K562 (cell line): ENCODE results near the gene NMB.

Source experiments
- CREM ChIP-seq: IDR thresholded peaks from 2 replicates; pipeline ENCODE4 v1.6.1; 2014; ENCODE audit warnings: antibody characterized with exemption, low read depth
- NFE2L1 ChIP-seq: fragments of 450-650 bp; IDR thresholded peaks from 2 replicates; pipeline ENCODE4 v1.6.1; 2016; ENCODE audit warnings: missing genetic modification characterization, low read depth, mild to moderate bottlenecking, missing compliant biosample characterization, moderate library complexity, borderline replicate concordance
- THAP7 ChIP-seq: fragments of 250-450 bp; sonication (Bioruptor Pico); IDR thresholded peaks from 2 replicates; pipeline ENCODE4 v1.5.0; 2021
- ZNF121 ChIP-seq: sonication (generic); formaldehyde crosslinking; conservative IDR thresholded peaks from 2 replicates; pipeline ENCODE4 v1.8.0; 2022; ENCODE audit warnings: missing genetic modification reagents
- ZNF354B ChIP-seq: fragments of 250-450 bp; sonication (Bioruptor Pico); IDR thresholded peaks from 2 replicates; pipeline ENCODE4 v1.4.0; 2020
- TF ChIP-seq, protein P1 (sequence below), 3 experiments: IDR thresholded peaks in 2 of 3; conservative IDR thresholded peaks in 1 of 3; 2 replicates each; pipeline ENCODE4 v1.5.1; 2011 to 2012; ENCODE audit warnings: low read length in 3 of 3, mild to moderate bottlenecking in 3 of 3, control low read depth in 2 of 3, improper control_type of control experiment in 1 of 3, inconsistent platforms in 1 of 3, low read depth in 1 of 3, mixed read lengths in 1 of 3, moderate library complexity in 1 of 3; ENCODE audit not compliant: insufficient read depth in 2 of 3

DNA sequence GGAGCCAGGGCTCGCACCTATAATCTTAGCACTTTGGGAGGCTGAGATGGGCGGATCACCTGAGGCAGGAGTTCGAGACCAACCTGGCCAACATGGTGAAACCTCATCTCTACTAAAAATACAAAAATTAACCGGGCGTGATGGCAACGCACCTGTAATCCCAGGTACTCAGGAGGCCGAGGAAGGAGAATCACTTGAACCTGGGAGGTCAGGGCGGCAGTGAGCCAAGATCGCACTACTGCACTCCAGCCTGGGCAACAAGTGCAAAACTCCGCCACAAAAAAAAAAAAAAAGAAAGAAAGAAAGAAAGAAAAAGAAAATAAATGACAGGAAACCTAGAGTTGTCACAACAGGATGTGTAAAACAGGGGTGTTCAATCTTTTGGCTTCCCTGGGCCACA is 3.0 kb upstream of the NMB start:
- TF ChIP-seq ZNF121 (CRISPR knock-in tag) (no peak), THAP7 (CRISPR knock-in tag) (no peak), ZNF354B (CRISPR knock-in tag) (no peak), CREM (no peak), NFE2L1 (tag) (no peak)
- TF ChIP-seq, protein P1, sequence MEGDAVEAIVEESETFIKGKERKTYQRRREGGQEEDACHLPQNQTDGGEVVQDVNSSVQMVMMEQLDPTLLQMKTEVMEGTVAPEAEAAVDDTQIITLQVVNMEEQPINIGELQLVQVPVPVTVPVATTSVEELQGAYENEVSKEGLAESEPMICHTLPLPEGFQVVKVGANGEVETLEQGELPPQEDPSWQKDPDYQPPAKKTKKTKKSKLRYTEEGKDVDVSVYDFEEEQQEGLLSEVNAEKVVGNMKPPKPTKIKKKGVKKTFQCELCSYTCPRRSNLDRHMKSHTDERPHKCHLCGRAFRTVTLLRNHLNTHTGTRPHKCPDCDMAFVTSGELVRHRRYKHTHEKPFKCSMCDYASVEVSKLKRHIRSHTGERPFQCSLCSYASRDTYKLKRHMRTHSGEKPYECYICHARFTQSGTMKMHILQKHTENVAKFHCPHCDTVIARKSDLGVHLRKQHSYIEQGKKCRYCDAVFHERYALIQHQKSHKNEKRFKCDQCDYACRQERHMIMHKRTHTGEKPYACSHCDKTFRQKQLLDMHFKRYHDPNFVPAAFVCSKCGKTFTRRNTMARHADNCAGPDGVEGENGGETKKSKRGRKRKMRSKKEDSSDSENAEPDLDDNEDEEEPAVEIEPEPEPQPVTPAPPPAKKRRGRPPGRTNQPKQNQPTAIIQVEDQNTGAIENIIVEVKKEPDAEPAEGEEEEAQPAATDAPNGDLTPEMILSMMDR (IDR thresholded peaks at IDR 0.05 in 2 of 3, conservative IDR thresholded peaks at IDR 0.05 in 1 of 3; ENCODE audit: insufficient read depth in 2 of 3, low read depth in 1 of 3, low read length in 3 of 3) = no peak
